BLaER1 (cell line): ENCODE results near the gene UGP2.

Experiments used
- H3K27ac ChIP-seq: shearing (Covaris generic); formaldehyde crosslinking; 2 replicates; pipeline ENCODE4 v1.8.1; 2022
- H3K27me3 ChIP-seq: shearing (Covaris generic); formaldehyde crosslinking; 2 replicates; pipeline ENCODE4 v1.8.1; 2022
- H3K36me3 ChIP-seq: shearing (Covaris generic); formaldehyde crosslinking; 2 replicates; pipeline ENCODE4 v1.8.1; 2022
- H3K4me1 ChIP-seq: shearing (Covaris generic); formaldehyde crosslinking; 2 replicates; pipeline ENCODE4 v1.8.1; 2022
- H3K4me2 ChIP-seq: shearing (Covaris generic); formaldehyde crosslinking; 2 replicates; pipeline ENCODE4 v1.8.1; 2022
- H3K4me3 ChIP-seq: shearing (Covaris generic); formaldehyde crosslinking; 2 replicates; pipeline ENCODE4 v1.8.1; 2022
- H3K9ac ChIP-seq: shearing (Covaris generic); formaldehyde crosslinking; 2 replicates; pipeline ENCODE4 v1.8.1; 2022
- H3K9me3 ChIP-seq: shearing (Covaris generic); formaldehyde crosslinking; 2 replicates; pipeline ENCODE4 v1.8.1; 2022
- H4K20me1 ChIP-seq: shearing (Covaris generic); formaldehyde crosslinking; 2 replicates; pipeline ENCODE4 v1.8.1; 2022
- Cebpa-rat ChIP-seq: shearing (Covaris generic); IDR thresholded peaks from 2 replicates; pipeline ENCODE4 v1.8.1; 2022

Gene UGP2

DNA sequence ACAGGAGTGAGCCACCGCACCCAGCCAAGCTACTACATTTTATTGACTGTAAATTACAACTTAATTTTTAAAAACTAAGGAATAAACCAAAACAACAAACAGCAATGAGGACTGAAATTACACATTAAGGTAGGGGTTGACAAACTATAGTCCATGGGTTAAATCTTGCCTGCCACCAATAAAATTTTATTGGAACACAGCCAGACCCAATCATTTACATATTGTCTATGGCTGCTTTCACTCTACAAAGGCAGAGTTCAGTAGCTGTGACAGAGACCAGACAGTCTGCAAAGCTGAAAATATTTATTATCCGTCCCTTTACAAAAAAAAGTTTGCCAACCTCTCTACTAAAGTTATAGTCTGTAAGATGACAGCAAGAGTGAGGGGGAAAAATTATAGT lies 24.3 kb upstream of the UGP2 start:
- H3K4me2 ChIP-seq = no peak overlapping the region
- H3K9ac ChIP-seq = no peak overlapping the region
- H3K27ac ChIP-seq = no peak overlapping the region
- no peaks in the 10 kb centered on the region for H3K4me1 ChIP-seq
- no peaks in the 10 kb centered on the region for H3K9me3 ChIP-seq
- H3K27me3 ChIP-seq = no peaks in the 10 kb centered on the region
- no peaks in the 10 kb centered on the region for H3K36me3 ChIP-seq
- no peak for TF ChIP-seq Cebpa-rat
- no peak overlapping the region for H3K4me3 ChIP-seq
- no peaks in the 10 kb centered on the region for H4K20me1 ChIP-seq

GRCh38 chr2:63818271-63818670 lies 23.4 kb upstream of the UGP2 start:
- Histone ChIP-seq H3K36me3 (no peaks in the 10 kb centered on the region), H3K27me3 (no peaks in the 10 kb centered on the region), H3K9ac (no peak overlapping the region), H3K4me2 (no peak overlapping the region), H4K20me1 (no peaks in the 10 kb centered on the region), H3K4me1 (no peaks in the 10 kb centered on the region), H3K4me3 (no peak overlapping the region), H3K27ac (no peak overlapping the region), H3K9me3 (no peaks in the 10 kb centered on the region)
- TF ChIP-seq Cebpa-rat = no peak

DNA sequence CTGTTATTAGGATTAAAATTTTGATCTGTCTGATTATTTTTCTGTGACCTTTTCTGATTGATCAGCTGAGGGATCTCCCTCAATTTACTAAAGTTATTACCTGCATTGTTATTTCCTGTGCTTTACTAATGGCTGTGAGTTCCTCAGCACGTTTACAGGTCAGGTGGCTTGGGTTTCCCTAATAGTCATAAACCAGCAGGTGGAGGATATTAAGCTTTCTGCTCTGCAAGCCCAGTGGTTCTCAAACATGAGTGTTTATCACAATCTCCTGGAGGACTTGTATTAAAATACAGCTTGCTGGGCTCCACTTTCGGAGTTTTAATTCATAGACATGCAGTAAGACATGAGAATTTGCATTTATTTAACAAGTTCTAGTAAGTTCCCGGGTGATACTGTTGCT lies 22.4 kb upstream of the UGP2 start:
- H3K9me3 ChIP-seq = no peaks in the 10 kb centered on the region
- H3K27ac ChIP-seq = no peak overlapping the region
- H4K20me1 ChIP-seq = no peaks in the 10 kb centered on the region
- no peaks in the 10 kb centered on the region for H3K27me3 ChIP-seq
- no peak overlapping the region for H3K4me3 ChIP-seq
- H3K4me1 ChIP-seq = no peaks in the 10 kb centered on the region
- no peaks in the 10 kb centered on the region for H3K36me3 ChIP-seq
- no peak overlapping the region for H3K9ac ChIP-seq
- no peak overlapping the region for H3K4me2 ChIP-seq
- TF ChIP-seq Cebpa-rat = no peak

DNA sequence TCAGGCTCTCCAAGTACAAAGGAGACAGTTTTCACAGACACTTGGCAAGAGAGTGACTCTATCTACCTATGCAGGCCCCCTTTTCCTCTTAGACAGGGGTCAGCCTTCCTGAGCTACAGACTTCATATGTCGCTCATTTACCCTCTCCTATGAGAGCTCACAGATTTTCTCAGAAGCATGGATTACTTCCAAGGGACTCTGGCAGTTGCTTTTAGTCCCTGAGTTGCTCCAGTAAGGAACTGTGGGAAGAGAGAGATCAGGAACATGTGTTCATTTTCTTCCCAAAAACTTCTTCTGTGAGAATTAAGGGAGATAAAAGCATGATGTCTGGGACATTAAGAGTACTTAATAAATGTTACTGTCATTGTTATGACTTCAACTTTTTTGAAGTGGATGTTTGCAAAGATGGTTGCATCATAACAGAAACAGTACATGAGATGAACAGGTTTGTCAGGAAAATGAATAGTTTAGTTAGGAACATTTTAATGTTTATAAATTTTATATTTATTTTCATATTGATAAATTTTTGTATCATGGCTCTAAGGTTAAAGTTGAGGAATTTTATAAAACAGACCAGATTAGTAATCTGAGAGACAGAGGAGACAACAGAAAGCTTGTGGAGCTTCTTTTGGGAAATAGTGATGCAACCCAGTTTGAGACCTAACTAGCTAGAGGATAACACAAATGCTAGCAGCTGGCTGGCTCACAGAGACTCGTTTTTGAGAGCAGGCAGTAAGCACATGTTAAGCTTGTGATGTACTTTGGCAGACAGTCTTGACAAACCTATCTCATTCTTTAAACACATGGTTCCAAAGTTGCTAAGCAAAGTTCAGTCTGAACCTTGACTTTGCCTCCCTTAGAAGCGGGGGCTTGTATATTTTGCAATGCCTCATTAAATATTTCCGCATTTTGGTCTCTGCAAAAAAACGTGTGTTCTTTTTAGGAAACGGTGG lies 21.7 kb upstream of the UGP2 start:
- Histone ChIP-seq H3K4me1 (no peaks in the 10 kb centered on the region), H3K9me3 (no peaks in the 10 kb centered on the region), H3K4me2 (no peak overlapping the region), H3K36me3 (no peaks in the 10 kb centered on the region), H4K20me1 (no peaks in the 10 kb centered on the region), H3K4me3 (no peak overlapping the region), H3K27ac (no peak overlapping the region), H3K27me3 (no peaks in the 10 kb centered on the region), H3K9ac (no peak overlapping the region)
- no peak for TF ChIP-seq Cebpa-rat

- Histone ChIP-seq H3K27me3 (no peaks in the 10 kb centered on the region), H3K27ac (no peak overlapping the region), H4K20me1 (no peaks in the 10 kb centered on the region), H3K9ac (no peak overlapping the region), H3K4me1 (no peaks in the 10 kb centered on the region), H3K4me3 (no peak overlapping the region), H3K9me3 (no peaks in the 10 kb centered on the region), H3K4me2 (no peak overlapping the region), H3K36me3 (no peaks in the 10 kb centered on the region)
- TF ChIP-seq Cebpa-rat = no peak
Observed at GRCh38 chr2:63820969-63821368, 20.7 kb upstream of the UGP2 start.

DNA sequence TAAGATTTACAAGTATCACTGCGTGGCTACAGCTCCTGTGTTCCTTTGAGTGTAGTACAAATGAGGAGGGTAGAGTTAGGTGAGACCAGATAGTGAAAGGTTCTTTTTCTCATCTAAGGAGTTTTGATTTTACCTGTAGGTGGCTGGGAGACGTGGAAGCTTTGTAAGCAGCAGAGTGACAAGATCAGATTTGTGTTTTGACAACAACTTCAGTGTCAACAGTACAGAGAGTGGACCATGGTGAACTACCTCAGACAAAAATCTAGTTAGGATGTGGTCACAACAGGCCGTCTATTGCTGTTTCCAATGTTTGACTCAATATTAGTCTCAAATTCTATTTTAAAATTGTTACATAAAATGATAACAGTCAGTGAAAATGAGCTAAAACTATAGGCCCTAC lies 20.3 kb upstream of the UGP2 start:
- Histone ChIP-seq H3K27me3 (no peaks in the 10 kb centered on the region), H3K4me1 (no peaks in the 10 kb centered on the region), H3K36me3 (no peaks in the 10 kb centered on the region), H3K9ac (no peak overlapping the region), H4K20me1 (no peaks in the 10 kb centered on the region), H3K4me2 (no peak overlapping the region), H3K4me3 (no peak overlapping the region), H3K27ac (no peak overlapping the region), H3K9me3 (no peaks in the 10 kb centered on the region)
- TF ChIP-seq Cebpa-rat = no peak

DNA sequence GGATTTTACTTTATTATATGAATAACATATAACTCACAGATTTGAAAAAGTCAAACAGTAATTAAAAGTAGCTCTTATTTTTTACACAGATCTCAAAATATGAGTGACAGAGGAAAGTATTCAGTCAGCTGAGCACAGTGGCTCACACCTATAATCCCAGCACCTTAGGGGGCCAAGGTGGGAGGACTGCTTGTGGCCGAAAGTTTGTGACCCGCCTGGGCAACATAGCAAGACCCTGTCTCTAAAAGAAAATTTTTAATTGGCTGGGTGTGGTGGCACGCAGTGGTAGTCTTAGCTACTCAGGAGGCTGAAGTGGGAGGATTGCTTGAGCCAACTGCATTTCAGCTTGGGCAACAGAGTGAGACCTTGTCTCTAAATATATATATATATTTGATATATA lies 19.2 kb upstream of the UGP2 start:
- Histone ChIP-seq H3K4me3 (no peak overlapping the region), H3K36me3 (no peaks in the 10 kb centered on the region), H3K9ac (no peak overlapping the region), H4K20me1 (no peaks in the 10 kb centered on the region), H3K27ac (no peak overlapping the region), H3K27me3 (no peaks in the 10 kb centered on the region), H3K9me3 (no peaks in the 10 kb centered on the region), H3K4me1 (no peaks in the 10 kb centered on the region), H3K4me2 (no peak overlapping the region)
- TF ChIP-seq Cebpa-rat = no peak

DNA sequence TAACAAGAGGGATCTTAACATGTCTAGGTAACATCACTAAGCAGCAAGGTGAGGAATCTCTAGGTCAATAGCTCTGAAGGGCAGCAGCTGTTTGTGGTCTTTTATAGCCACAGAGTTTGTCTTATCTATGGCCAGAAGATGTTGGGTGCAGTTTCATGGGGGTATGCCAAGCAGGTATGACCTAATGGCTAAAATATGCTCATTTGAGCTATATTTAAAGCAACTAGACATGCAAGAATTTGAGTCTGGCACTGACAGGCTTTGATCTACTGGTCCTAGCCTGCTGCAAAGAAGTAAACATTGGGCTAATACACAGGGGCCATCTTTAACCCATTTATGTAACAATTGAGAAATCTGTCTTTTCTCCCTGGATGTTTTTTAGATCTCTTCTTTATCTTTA lies 13.9 kb upstream of the UGP2 start:
- Histone ChIP-seq H3K27ac (no peak overlapping the region), H3K9ac (no peak overlapping the region), H3K27me3 (no peaks in the 10 kb centered on the region), H3K9me3 (no peaks in the 10 kb centered on the region), H3K4me2 (no peak overlapping the region), H3K4me3 (no peak overlapping the region), H3K36me3 (no peaks in the 10 kb centered on the region), H3K4me1 (no peaks in the 10 kb centered on the region), H4K20me1 (no peaks in the 10 kb centered on the region)
- TF ChIP-seq Cebpa-rat = no peak

- Histone ChIP-seq H3K27ac (no peak overlapping the region), H4K20me1 (no peaks in the 10 kb centered on the region), H3K27me3 (no peaks in the 10 kb centered on the region), H3K4me2 (no peak overlapping the region), H3K4me1 (peaks cover 5% of the 10 kb centered on the region), H3K9me3 (no peaks in the 10 kb centered on the region), H3K9ac (no peak overlapping the region), H3K4me3 (no peak overlapping the region), H3K36me3 (no peaks in the 10 kb centered on the region)
- no peak for TF ChIP-seq Cebpa-rat
Observed at GRCh38 chr2:63831176-63831575, 10.5 kb upstream of the UGP2 start.

GRCh38 chr2:63834401-63834800 lies 7.3 kb upstream of the UGP2 start:
- H3K4me3 ChIP-seq = no peak overlapping the region
- no peaks in the 10 kb centered on the region for H3K9me3 ChIP-seq
- peaks cover 8% of the 10 kb centered on the region for H3K4me1 ChIP-seq
- no peaks in the 10 kb centered on the region for H3K27me3 ChIP-seq
- no peak for TF ChIP-seq Cebpa-rat
- no peak overlapping the region for H3K9ac ChIP-seq
- H3K27ac ChIP-seq = no peak overlapping the region
- H3K36me3 ChIP-seq = no peaks in the 10 kb centered on the region
- no peaks in the 10 kb centered on the region for H4K20me1 ChIP-seq
- H3K4me2 ChIP-seq = no peak overlapping the region
